GM12878 (cell line): ENCODE measurements around the gene CDC45. TPM values are rescaled to one million over a fixed set of nuclear protein-coding genes. Genes with fewer than 3 reads are reported as not detected.
A peak's percentile ranks its signal among the peaks of the same experiment; 100 is the strongest.

Experiments
- ATAC-seq: fragments of 200-7000 bp; cut with Tn5 transposase; 3 replicates; pipeline ENCODE4 v1.9.1; 2020; ENCODE audit warnings: mild to moderate bottlenecking, moderate library complexity
- BruUV-seq: library from RNA; stranded (reverse); fragments of 400-500 nt; replicated peaks from 2 replicates; lab custom pipeline; 2021; lab: Mats Ljungman, UMichigan
- CTCF ChIA-PET: fragments of 300-600 bp; sonication (Branson Sonifier 250); formaldehyde crosslinking; extraction: SDS; loops from one replicate; lab custom pipeline; 2021; ENCODE audit warnings: inconsistent platforms; lab: Yijun Ruan, JAX
- POLR2A ChIA-PET: fragments of 350-600 bp; formaldehyde crosslinking; extraction: SDS; loops from one replicate; lab custom pipeline; 2021; ENCODE audit warnings: inconsistent platforms; lab: Charles Lee
- RAD21 ChIA-PET: fragments of 300-600 bp; sonication (Branson Sonifier 250); formaldehyde crosslinking; loops from one replicate; lab custom pipeline; 2023; ENCODE audit warnings: antibody characterized with exemption; ENCODE audit not compliant: unreplicated experiment; lab: Charles Lee
- SMC1A ChIA-PET: fragments of 300-600 bp; sonication (Branson Sonifier 250); formaldehyde crosslinking; loops from one replicate; lab custom pipeline; 2023; ENCODE audit not compliant: unreplicated experiment, uncharacterized antibody; lab: Charles Lee
- DNase-seq: peaks from one replicate; pipeline ENCODE4 v3.0.0-alpha.2; 2011; ENCODE audit warnings: low read depth, low spot score
- FAIRE-seq: peaks from 3 replicates; lab custom pipeline; 2011; peaks lifted over from hg19 to GRCh38; lab: Jason Lieb, UNC
- H2AFZ ChIP-seq: 2 replicates; pipeline ENCODE4 v1.6.0; 2011; ENCODE audit warnings: low read depth, low read length, control low read depth; ENCODE audit not compliant: control insufficient read depth
- H3K27ac ChIP-seq: 2 replicates; pipeline ENCODE4 v1.5.1; 2011; ENCODE audit warnings: control low read depth; ENCODE audit not compliant: control insufficient read depth, insufficient read depth
- H3K27me3 ChIP-seq, 2 experiments: replicated peaks in 1 of 2; 2 replicates each; pipeline versions ENCODE4 v1.6.0 to v1.6.1; 2011; ENCODE audit warnings: low read length in 1 of 2; ENCODE audit not compliant: control insufficient read depth in 2 of 2, insufficient read depth in 2 of 2
- H3K36me3 ChIP-seq, 2 experiments: 2 replicates each; pipeline ENCODE4 v1.5.1; 2011; ENCODE audit warnings: low read length in 1 of 2; ENCODE audit not compliant: control insufficient read depth in 2 of 2, insufficient read depth in 2 of 2
- H3K4me1 ChIP-seq: 2 replicates; pipeline ENCODE4 v1.6.1; 2011; ENCODE audit warnings: mild to moderate bottlenecking, low read length, moderate library complexity, mixed read lengths; ENCODE audit not compliant: control insufficient read depth, insufficient read depth
- H3K4me2 ChIP-seq: 2 replicates; pipeline ENCODE4 v1.6.0; 2011; ENCODE audit warnings: control low read depth; ENCODE audit not compliant: control insufficient read depth, insufficient read depth
- H3K4me3 ChIP-seq: fragments of 200-600 bp; sonication (generic); 2 replicates; pipeline ENCODE4 v1.5.1; 2016
- H3K79me2 ChIP-seq: 2 replicates; pipeline ENCODE4 v1.6.0; 2011; ENCODE audit warnings: low read length; ENCODE audit not compliant: control insufficient read depth, insufficient read depth
- H3K9ac ChIP-seq: 2 replicates; pipeline ENCODE4 v1.8.0; 2011; ENCODE audit warnings: low read length, control low read depth, mixed read lengths; ENCODE audit not compliant: control insufficient read depth, insufficient read depth
- H3K9me3 ChIP-seq: replicated peaks from 3 replicates; pipeline ENCODE4 v1.5.1; 2011; ENCODE audit warnings: mild to moderate bottlenecking, low read length; ENCODE audit not compliant: control insufficient read depth, insufficient read depth
- H4K20me1 ChIP-seq: 2 replicates; pipeline ENCODE4 v1.6.0; 2011; ENCODE audit not compliant: control insufficient read depth, insufficient read depth
- ASH2L ChIP-seq: fragments of 300-600, 200-600 bp; sonication (generic); IDR thresholded peaks from 2 replicates; pipeline ENCODE4 v1.6.1; 2017; ENCODE audit warnings: low read depth, mild to moderate bottlenecking, borderline replicate concordance
- ATF3 ChIP-seq: IDR thresholded peaks from 2 replicates; pipeline ENCODE4 v1.6.1; 2011; ENCODE audit warnings: low read depth, mild to moderate bottlenecking, low read length, moderate library complexity, borderline replicate concordance; ENCODE audit errors: extremely low read depth
- CTCF ChIP-seq, 3 experiments: IDR thresholded peaks in 2 of 3; conservative IDR thresholded peaks in 1 of 3; 2 replicates each; pipeline ENCODE4 v1.5.1; 2011; ENCODE audit warnings: low read depth in 3 of 3, low read length in 3 of 3, mild to moderate bottlenecking in 3 of 3, control low read depth in 2 of 3, moderate library complexity in 2 of 3, inconsistent platforms in 1 of 3, mixed read lengths in 1 of 3; ENCODE audit not compliant: control insufficient read depth in 2 of 3, insufficient read depth in 1 of 3; ENCODE audit errors: extremely low read depth in 1 of 3
- DPF2 ChIP-seq: fragments of 450-650 bp; IDR thresholded peaks from 2 replicates; pipeline ENCODE4 v1.6.1; 2017; ENCODE audit warnings: mild to moderate bottlenecking
- ETV6 ChIP-seq, 2 experiments: fragments of 450-650 bp in 1 of 2; IDR thresholded peaks in 1 of 2; conservative IDR thresholded peaks in 1 of 2; 2 replicates each; pipeline ENCODE4 v1.6.1; 2014; ENCODE audit warnings: antibody characterized with exemption in 1 of 2, borderline replicate concordance in 1 of 2, low read depth in 1 of 2, mild to moderate bottlenecking in 1 of 2, moderate library complexity in 1 of 2
- FOS ChIP-seq: IDR thresholded peaks from 3 replicates; pipeline ENCODE4 v1.6.1; 2011; ENCODE audit warnings: borderline replicate concordance; ENCODE audit not compliant: insufficient read length; ENCODE audit errors: extremely low read depth
- POLR2AphosphoS2 ChIP-seq: IDR thresholded peaks from 2 replicates; pipeline ENCODE4 v1.6.1; 2011; ENCODE audit warnings: low read depth, mild to moderate bottlenecking, low read length, improper control_type of control experiment, moderate library complexity
- RELB ChIP-seq: fragments of 450-650 bp; IDR thresholded peaks from 2 replicates; pipeline ENCODE4 v1.6.1; 2017; ENCODE audit warnings: low read depth, mild to moderate bottlenecking, moderate library complexity
- STAT1 ChIP-seq: fragments of 450-650 bp; conservative IDR thresholded peaks from 2 replicates; pipeline ENCODE4 v1.6.1; 2014; ENCODE audit warnings: antibody characterized with exemption, mild to moderate bottlenecking
- STAT3 ChIP-seq: IDR thresholded peaks from 2 replicates; pipeline ENCODE4 v1.6.1; 2011; ENCODE audit warnings: low read depth, low read length, improper control_type of control experiment
- WGBS: methylation state at CpG from one replicate; pipeline ENCODE4 v1.1.6; 2016; ENCODE audit warnings: low lambda C conversion rate; ENCODE audit not compliant: insufficient replicate concordance, insufficient coverage; ENCODE audit errors: missing lambda C conversion rate; 5-methylcytosine and 5-hydroxymethylcytosine counted together
- in situ Hi-C: fragments of 300-500 bp; cut with MboI; formaldehyde crosslinking; loops from 9 replicates; pipeline ENCODE4 v1.14.3; 2018; ENCODE audit warnings: mixed read lengths
- intact Hi-C: fragments of 100-400 bp; cut with micrococcal nuclease; formaldehyde crosslinking; loops from one replicate; pipeline ENCODE4 v1.14.2; 2022; ENCODE audit not compliant: unreplicated experiment
- polyA plus RNA-seq, 11 experiments: library from polyadenylated mRNA; depleted of rRNA in 4 of 11; unstranded in 6 of 11; stranded (reverse) in 5 of 11; fragments of >200 nt; fragmentation: Nextera tagmentation in 4 of 11; fragmentation: Illumina TruSeq in 1 of 11; extraction: Ambion mirVana in 4 of 11; extraction: Trizol in 1 of 11; gene quantifications; 1 replicate in 1 of 11; 2 replicates in 10 of 11; pipeline versions ENCODE4 v1.2.1 to v1.2.3, GENCODE V29; 2011 to 2016; ENCODE audit warnings: inconsistent platforms in 2 of 11, missing spikeins in 2 of 11, low read depth in 1 of 11
- total RNA-seq, 4 experiments: library from RNA; depleted of rRNA in 3 of 4; stranded (reverse); fragments of >200 nt in 3 of 4; fragmentation: Illumina TruSeq in 1 of 4; extraction: Trizol in 1 of 4; gene quantifications; 2 replicates each; pipeline versions ENCODE4 v1.2.1 to v1.2.3, GENCODE V29; 2013 to 2021

CDC45 gene
- total and polyA plus RNA-seq, 10 of the 15 experiments (the other 5 are each of a cell fraction or from before 2014, with no cell fraction given): 40.8 to 88.5 (median 54.2) TPM

- TF ChIP-seq DPF2 (no peak), POLR2AphosphoS2 (no peak), STAT3 (no peak), ASH2L (no peak), FOS (no peak), CTCF (IDR thresholded peaks at IDR 0.05 in 2 of 3, conservative IDR thresholded peaks at IDR 0.05 in 1 of 3; ENCODE audit: control insufficient read depth in 2 of 3, extremely low read depth in 1 of 3, insufficient read depth in 1 of 3, low read depth in 3 of 3, low read length in 3 of 3) (no peak)
Measured at GRCh38 chr22:19453718-19454117, 26.0 kb upstream of the CDC45 start (continued).

GRCh38 chr22:19454156-19454555, 25.6 kb upstream of the CDC45 start:
- H4K20me1 ChIP-seq: no peaks in the 10 kb centered on the region
- ChIA-PET SMC1A (no interaction called here), POLR2A (no interaction called here), RAD21 (no interaction called here), CTCF (no interaction called here)
- H3K36me3 ChIP-seq: peaks cover 31 to 43% of the 10 kb centered on the region in 2 experiments; a peak in 3 of 4 replicates
- no peaks in the 10 kb centered on the region for H3K9me3 ChIP-seq
- DNase-seq: no peak
- TSS peak; percentile 28 for BruUV-seq
- H3K9ac ChIP-seq: no peak overlapping the region
- no peaks in the 10 kb centered on the region for H3K79me2 ChIP-seq
- intact Hi-C loops (no loop called here), in situ Hi-C loops (no loop called here)
- no peak overlapping the region for H3K4me2 ChIP-seq
- H3K4me1 ChIP-seq: peaks cover 4% of the 10 kb centered on the region; the same call in 1 of the 2 replicates
- no peak overlapping the region for H3K27ac ChIP-seq
- no peak for ATAC-seq
- H2AFZ ChIP-seq: no peak overlapping the region
- 87% methylated on average over 6 of the region's 6 CpGs for WGBS
- FAIRE-seq: no peak
- no peak for TF ChIP-seq STAT1
- no peak for TF ChIP-seq ETV6 (conservative IDR thresholded peaks at IDR 0.05 in 1 of 2, IDR thresholded peaks at IDR 0.05 in 1 of 2; ENCODE audit: borderline replicate concordance in 1 of 2, low read depth in 1 of 2)
- TF ChIP-seq RELB: no peak
- no peak for TF ChIP-seq ATF3
- H3K27me3 ChIP-seq: no peaks in the 10 kb centered on the region
- H3K4me3 ChIP-seq: no peak overlapping the region
